HG02610 (cell line): ENCODE measurements around the gene RANBP10.

ENCODE experiments used
- ATAC-seq: cut with Tn5 transposase; IDR thresholded peaks from one replicate; pipeline ENCODE4 v1.9.1; 2021; ENCODE audit warnings: mild to moderate bottlenecking, moderate library complexity; ENCODE audit not compliant: unreplicated experiment

The RANBP10 gene

GRCh38 chr16:67828651-67829050 lies 22.3 kb upstream of the RANBP10 start:
- no peak for ATAC-seq

- no peak for ATAC-seq
Observed at GRCh38 chr16:67825906-67826305, 19.5 kb upstream of the RANBP10 start.

GRCh38 chr16:67825119-67825518 lies 18.8 kb upstream of the RANBP10 start:
- no peak for ATAC-seq

- no peak for ATAC-seq
Observed at GRCh38 chr16:67822511-67822910, 16.2 kb upstream of the RANBP10 start.

- ATAC-seq: no peak
Observed at GRCh38 chr16:67820608-67821259, 14.4 kb upstream of the RANBP10 start.

GRCh38 chr16:67814567-67814966 lies 8.2 kb upstream of the RANBP10 start:
- ATAC-seq: no peak

GRCh38 chr16:67811899-67812298 lies 5.5 kb upstream of the RANBP10 start:
- no peak for ATAC-seq

GRCh38 chr16:67807148-67807682 lies 855 bp upstream of the RANBP10 start:
- no peak for ATAC-seq

- ATAC-seq: no peak
Observed at GRCh38 chr16:67805718-67806427, 487 bp downstream of the RANBP10 start.

GRCh38 chr16:67804853-67805542 lies 1.4 kb downstream of the RANBP10 start:
- ATAC-seq: no peak

GRCh38 chr16:67803894-67804293 lies 2.5 kb downstream of the RANBP10 start:
- ATAC-seq: no peak

- ATAC-seq: no peak
Observed at GRCh38 chr16:67801883-67802282, 4.5 kb downstream of the RANBP10 start.

- ATAC-seq: no peak
Observed at GRCh38 chr16:67801241-67801640, 5.1 kb downstream of the RANBP10 start.

- ATAC-seq: no peak
Observed at GRCh38 chr16:67800338-67800926, 5.9 kb downstream of the RANBP10 start.

GRCh38 chr16:67796099-67796718 lies 10.2 kb downstream of the RANBP10 start:
- ATAC-seq: no peak

- no peak for ATAC-seq
Observed at GRCh38 chr16:67790071-67790470, 16.3 kb downstream of the RANBP10 start.

- ATAC-seq: peak; percentile 49
Observed at GRCh38 chr16:67786491-67786890, 19.9 kb downstream of the RANBP10 start.

GRCh38 chr16:67783353-67783725 lies 23.0 kb downstream of the RANBP10 start:
- no peak for ATAC-seq

GRCh38 chr16:67782567-67783352 lies 23.6 kb downstream of the RANBP10 start:
- no peak for ATAC-seq

GRCh38 chr16:67781565-67781921 lies 24.8 kb downstream of the RANBP10 start:
- ATAC-seq: no peak
